HepG2 (cell line): Measurements from ENCODE around the gene WASF1. TPM values are rescaled to one million over a fixed set of nuclear protein-coding genes. Genes with fewer than 3 reads are reported as not detected.

ENCODE experiments used
- CCDC6 ChIP-seq: sonication (generic); formaldehyde crosslinking; IDR thresholded peaks from 2 replicates; pipeline ENCODE4 v1.8.1; 2022; ENCODE audit warnings: mild to moderate bottlenecking, missing genetic modification reagents, moderate library complexity
- CEBPG ChIP-seq: IDR thresholded peaks from 2 replicates; pipeline ENCODE4 v1.6.1; 2016
- CHCHD3 ChIP-seq: sonication (generic); formaldehyde crosslinking; IDR thresholded peaks from 2 replicates; pipeline ENCODE4 v1.8.0; 2022; ENCODE audit warnings: mild to moderate bottlenecking, missing genetic modification reagents, moderate library complexity
- GATAD2A ChIP-seq: IDR thresholded peaks from 2 replicates; pipeline ENCODE4 v1.6.1; 2016
- HDAC1 ChIP-seq: sonication (generic); formaldehyde crosslinking; IDR thresholded peaks from 2 replicates; pipeline ENCODE4 v1.5.1; 2020; ENCODE audit warnings: mild to moderate bottlenecking, missing genetic modification reagents
- IRF2 ChIP-seq: IDR thresholded peaks from 2 replicates; pipeline ENCODE4 v1.6.1; 2018; ENCODE audit warnings: missing genetic modification reagents, missing compliant biosample characterization
- JARID2 ChIP-seq: sonication (generic); formaldehyde crosslinking; IDR thresholded peaks from 2 replicates; pipeline ENCODE4 v1.8.1; 2023; ENCODE audit warnings: missing genetic modification reagents, inconsistent platforms; ENCODE audit not compliant: insufficient replicate concordance
- KDM4B ChIP-seq: sonication (generic); formaldehyde crosslinking; IDR thresholded peaks from 2 replicates; pipeline ENCODE4 v1.4.0; 2020; ENCODE audit warnings: missing genetic modification reagents
- NRL ChIP-seq: sonication (generic); formaldehyde crosslinking; IDR thresholded peaks from 2 replicates; pipeline ENCODE4 v1.5.0; 2020; ENCODE audit warnings: missing genetic modification reagents, mild to moderate bottlenecking, moderate library complexity, borderline replicate concordance
- SMYD3 ChIP-seq: sonication (generic); formaldehyde crosslinking; IDR thresholded peaks from 2 replicates; pipeline ENCODE4 v1.8.1; 2023; ENCODE audit warnings: mild to moderate bottlenecking, missing genetic modification reagents
- ZFX ChIP-seq: sonication (generic); formaldehyde crosslinking; IDR thresholded peaks from 2 replicates; pipeline ENCODE4 v1.4.0; 2020; ENCODE audit warnings: mild to moderate bottlenecking, low read depth, missing genetic modification reagents, moderate library complexity
- ZMAT3 ChIP-seq: sonication (generic); formaldehyde crosslinking; conservative IDR thresholded peaks from 2 replicates; pipeline ENCODE4 v1.7.0; 2021; ENCODE audit warnings: missing genetic modification reagents
- ZNF34 ChIP-seq: sonication (generic); formaldehyde crosslinking; IDR thresholded peaks from 2 replicates; pipeline ENCODE4 v1.4.0; 2020; ENCODE audit warnings: mild to moderate bottlenecking, missing genetic modification reagents, borderline replicate concordance
- ZNF441 ChIP-seq: sonication (generic); formaldehyde crosslinking; IDR thresholded peaks from 2 replicates; pipeline ENCODE4 v1.7.0; 2021; ENCODE audit warnings: missing genetic modification reagents, borderline replicate concordance
- ZNF776 ChIP-seq: sonication (generic); formaldehyde crosslinking; IDR thresholded peaks from 2 replicates; pipeline ENCODE4 v1.4.0; 2020; ENCODE audit warnings: mild to moderate bottlenecking, missing genetic modification reagents
- polyA plus RNA-seq, 8 experiments: library from polyadenylated mRNA; depleted of rRNA in 3 of 8; stranded (reverse) in 7 of 8; unstranded in 1 of 8; fragments of >200 nt; fragmentation: Illumina TruSeq in 4 of 8; extraction: Trizol in 4 of 8; gene quantifications; 2 replicates each; pipeline versions ENCODE4 v1.2.1 to v1.2.3, GENCODE V29; 2011 to 2016; ENCODE audit warnings: low read depth in 4 of 8, missing spikeins in 1 of 8, mixed read lengths in 1 of 8; ENCODE audit not compliant: insufficient read depth in 1 of 8
- total RNA-seq, 5 experiments: library from RNA; depleted of rRNA; stranded (reverse); fragments of >200 nt; fragmentation: Illumina TruSeq; extraction: Trizol; gene quantifications; 2 replicates each; pipeline ENCODE4 v1.2.3, GENCODE V29; 2016; ENCODE audit warnings: low read depth in 1 of 5
- TF ChIP-seq, protein P1 (sequence below): sonication (generic); formaldehyde crosslinking; IDR thresholded peaks from 2 replicates; pipeline ENCODE4 v1.8.0; 2022; ENCODE audit warnings: mild to moderate bottlenecking, missing genetic modification reagents, moderate library complexity
- TF ChIP-seq, protein P2 (sequence below): sonication (generic); formaldehyde crosslinking; IDR thresholded peaks from 2 replicates; pipeline ENCODE4 v1.5.0; 2020; ENCODE audit warnings: mild to moderate bottlenecking, low read depth, missing genetic modification reagents, borderline replicate concordance
- TF ChIP-seq, protein P3 (sequence below): sonication (generic); formaldehyde crosslinking; IDR thresholded peaks from 2 replicates; pipeline ENCODE4 v1.5.0; 2020; ENCODE audit warnings: missing genetic modification reagents
- TF ChIP-seq, protein P4 (sequence below): sonication (generic); formaldehyde crosslinking; IDR thresholded peaks from 2 replicates; pipeline ENCODE4 v1.4.0; 2020; ENCODE audit warnings: missing genetic modification reagents
- TF ChIP-seq, protein P5 (sequence below): sonication (generic); formaldehyde crosslinking; IDR thresholded peaks from 2 replicates; pipeline ENCODE4 v1.8.0; 2022; ENCODE audit warnings: missing genetic modification reagents, mild to moderate bottlenecking, moderate library complexity, borderline replicate concordance
- TF ChIP-seq, protein P6 (sequence below): sonication (generic); formaldehyde crosslinking; IDR thresholded peaks from 2 replicates; pipeline ENCODE4 v1.9.0; 2022; ENCODE audit warnings: low read depth, missing genetic modification reagents

Gene WASF1
- total and polyA plus RNA-seq, 2 of the 13 experiments (the other 11 are each of a cell fraction or from before 2014, with no cell fraction given), result 8.5 to 17.3 TPM

DNA sequence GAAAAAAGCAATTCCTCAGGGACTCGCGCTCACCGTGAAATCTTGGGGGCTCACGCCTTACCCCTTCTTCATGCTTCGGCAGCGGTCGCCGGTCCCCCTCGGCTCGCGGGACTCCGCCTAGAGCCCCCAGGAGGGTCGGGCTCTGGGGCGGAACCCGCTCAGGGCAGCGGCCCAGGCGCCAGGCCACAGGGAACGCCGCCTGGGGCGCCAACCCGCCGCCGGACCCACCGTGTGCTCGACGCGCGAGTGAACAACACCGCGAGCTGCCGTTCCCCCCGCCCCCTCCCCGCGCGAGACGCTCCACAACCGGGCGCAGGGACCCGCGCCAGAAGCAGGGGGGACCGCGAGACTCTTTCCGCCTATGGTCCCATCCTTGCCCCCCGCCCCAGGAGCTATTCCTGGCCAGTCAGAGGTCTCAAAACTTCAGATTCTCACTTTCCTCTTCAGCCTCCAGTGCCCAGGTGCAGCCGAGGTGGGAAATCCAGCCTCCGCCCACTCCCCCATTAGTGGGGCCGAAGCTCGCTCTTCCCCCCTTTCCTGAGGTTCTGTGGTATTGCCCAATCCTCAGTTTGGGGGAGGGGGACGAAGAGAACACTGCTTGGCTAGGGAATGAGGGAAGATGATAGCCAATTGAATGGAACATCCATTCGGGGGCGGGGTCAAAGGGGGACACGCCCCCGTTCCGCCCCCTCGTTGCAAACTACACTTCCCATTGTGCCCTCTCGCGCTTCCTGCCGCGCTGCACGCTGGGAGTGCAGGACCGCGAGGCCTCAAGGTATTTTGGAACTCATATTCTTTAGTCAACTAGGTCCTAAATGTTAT is at the start of gene WASF1 (continued):
- TF ChIP-seq ZNF34 (no peak), GATAD2A (CRISPR knock-in tag) (peak; percentile 33; the same call in 1 of the 2 replicates), SMYD3 (CRISPR knock-in tag) (peak; percentile 32; the same call in 1 of the 2 replicates), ZMAT3 (CRISPR knock-in tag) (0 out of 2 replicates have a peak, but pooled peaks have one; percentile 61), CEBPG (peak; percentile 96), IRF2 (CRISPR knock-in tag) (peak; percentile 90), CHCHD3 (no peak), ZFX (CRISPR knock-in tag) (peak; percentile 57), NRL (CRISPR knock-in tag) (no peak), CCDC6 (CRISPR knock-in tag) (peak; percentile 29; the same call in 1 of the 2 replicates), JARID2 (no peak), ZNF776 (CRISPR knock-in tag) (no peak; the same call in 1 of the 2 replicates), KDM4B (CRISPR knock-in tag) (no peak), HDAC1 (CRISPR knock-in tag) (peak; percentile 40), ZNF441 (CRISPR knock-in tag) (peak; percentile 49; the same call in 1 of the 2 replicates)
- TF ChIP-seq, protein P1, sequence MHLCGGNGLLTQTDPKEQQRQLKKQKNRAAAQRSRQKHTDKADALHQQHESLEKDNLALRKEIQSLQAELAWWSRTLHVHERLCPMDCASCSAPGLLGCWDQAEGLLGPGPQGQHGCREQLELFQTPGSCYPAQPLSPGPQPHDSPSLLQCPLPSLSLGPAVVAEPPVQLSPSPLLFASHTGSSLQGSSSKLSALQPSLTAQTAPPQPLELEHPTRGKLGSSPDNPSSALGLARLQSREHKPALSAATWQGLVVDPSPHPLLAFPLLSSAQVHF, result no peak
- TF ChIP-seq, protein P2, sequence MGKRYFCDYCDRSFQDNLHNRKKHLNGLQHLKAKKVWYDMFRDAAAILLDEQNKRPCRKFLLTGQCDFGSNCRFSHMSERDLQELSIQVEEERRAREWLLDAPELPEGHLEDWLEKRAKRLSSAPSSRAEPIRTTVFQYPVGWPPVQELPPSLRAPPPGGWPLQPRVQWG (CRISPR knock-in tag), result no peak
- TF ChIP-seq, protein P3, sequence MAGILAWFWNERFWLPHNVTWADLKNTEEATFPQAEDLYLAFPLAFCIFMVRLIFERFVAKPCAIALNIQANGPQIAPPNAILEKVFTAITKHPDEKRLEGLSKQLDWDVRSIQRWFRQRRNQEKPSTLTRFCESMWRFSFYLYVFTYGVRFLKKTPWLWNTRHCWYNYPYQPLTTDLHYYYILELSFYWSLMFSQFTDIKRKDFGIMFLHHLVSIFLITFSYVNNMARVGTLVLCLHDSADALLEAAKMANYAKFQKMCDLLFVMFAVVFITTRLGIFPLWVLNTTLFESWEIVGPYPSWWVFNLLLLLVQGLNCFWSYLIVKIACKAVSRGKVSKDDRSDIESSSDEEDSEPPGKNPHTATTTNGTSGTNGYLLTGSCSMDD, result no peak
- TF ChIP-seq, protein P4, sequence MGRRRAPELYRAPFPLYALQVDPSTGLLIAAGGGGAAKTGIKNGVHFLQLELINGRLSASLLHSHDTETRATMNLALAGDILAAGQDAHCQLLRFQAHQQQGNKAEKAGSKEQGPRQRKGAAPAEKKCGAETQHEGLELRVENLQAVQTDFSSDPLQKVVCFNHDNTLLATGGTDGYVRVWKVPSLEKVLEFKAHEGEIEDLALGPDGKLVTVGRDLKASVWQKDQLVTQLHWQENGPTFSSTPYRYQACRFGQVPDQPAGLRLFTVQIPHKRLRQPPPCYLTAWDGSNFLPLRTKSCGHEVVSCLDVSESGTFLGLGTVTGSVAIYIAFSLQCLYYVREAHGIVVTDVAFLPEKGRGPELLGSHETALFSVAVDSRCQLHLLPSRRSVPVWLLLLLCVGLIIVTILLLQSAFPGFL, result no peak
- TF ChIP-seq, protein P5, sequence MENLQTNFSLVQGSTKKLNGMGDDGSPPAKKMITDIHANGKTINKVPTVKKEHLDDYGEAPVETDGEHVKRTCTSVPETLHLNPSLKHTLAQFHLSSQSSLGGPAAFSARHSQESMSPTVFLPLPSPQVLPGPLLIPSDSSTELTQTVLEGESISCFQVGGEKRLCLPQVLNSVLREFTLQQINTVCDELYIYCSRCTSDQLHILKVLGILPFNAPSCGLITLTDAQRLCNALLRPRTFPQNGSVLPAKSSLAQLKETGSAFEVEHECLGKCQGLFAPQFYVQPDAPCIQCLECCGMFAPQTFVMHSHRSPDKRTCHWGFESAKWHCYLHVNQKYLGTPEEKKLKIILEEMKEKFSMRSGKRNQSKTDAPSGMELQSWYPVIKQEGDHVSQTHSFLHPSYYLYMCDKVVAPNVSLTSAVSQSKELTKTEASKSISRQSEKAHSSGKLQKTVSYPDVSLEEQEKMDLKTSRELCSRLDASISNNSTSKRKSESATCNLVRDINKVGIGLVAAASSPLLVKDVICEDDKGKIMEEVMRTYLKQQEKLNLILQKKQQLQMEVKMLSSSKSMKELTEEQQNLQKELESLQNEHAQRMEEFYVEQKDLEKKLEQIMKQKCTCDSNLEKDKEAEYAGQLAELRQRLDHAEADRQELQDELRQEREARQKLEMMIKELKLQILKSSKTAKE, result no peak
- TF ChIP-seq, protein P6, sequence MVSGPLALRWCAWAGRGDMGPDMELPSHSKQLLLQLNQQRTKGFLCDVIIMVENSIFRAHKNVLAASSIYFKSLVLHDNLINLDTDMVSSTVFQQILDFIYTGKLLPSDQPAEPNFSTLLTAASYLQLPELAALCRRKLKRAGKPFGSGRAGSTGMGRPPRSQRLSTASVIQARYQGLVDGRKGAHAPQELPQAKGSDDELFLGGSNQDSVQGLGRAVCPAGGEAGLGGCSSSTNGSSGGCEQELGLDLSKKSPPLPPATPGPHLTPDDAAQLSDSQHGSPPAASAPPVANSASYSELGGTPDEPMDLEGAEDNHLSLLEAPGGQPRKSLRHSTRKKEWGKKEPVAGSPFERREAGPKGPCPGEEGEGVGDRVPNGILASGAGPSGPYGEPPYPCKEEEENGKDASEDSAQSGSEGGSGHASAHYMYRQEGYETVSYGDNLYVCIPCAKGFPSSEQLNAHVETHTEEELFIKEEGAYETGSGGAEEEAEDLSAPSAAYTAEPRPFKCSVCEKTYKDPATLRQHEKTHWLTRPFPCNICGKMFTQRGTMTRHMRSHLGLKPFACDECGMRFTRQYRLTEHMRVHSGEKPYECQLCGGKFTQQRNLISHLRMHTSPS (CRISPR knock-in tag), result no peak; the same call in 1 of the 2 replicates
